NT2/D1 (cell line): ENCODE measurements around the gene RBL1.
"Not testable (repeated sequence)": the region's sequence is repeated elsewhere in the genome, so short reads cannot be mapped to it uniquely, and the experiment has no call there.

Experiments
- DNase-seq: peaks from one replicate; pipeline ENCODE4 v3.0.0-alpha.2; 2011; ENCODE audit warnings: low read depth, low spot score
- H3K27me3 ChIP-seq: 2 replicates; pipeline ENCODE4 v1.6.0; 2011; ENCODE audit warnings: mild to moderate bottlenecking; ENCODE audit not compliant: insufficient read length, insufficient read depth
- H3K36me3 ChIP-seq: 2 replicates; pipeline ENCODE4 v1.6.1; 2011; ENCODE audit warnings: mild to moderate bottlenecking, low read length, mixed read lengths; ENCODE audit not compliant: insufficient read depth, insufficient read length
- H3K4me1 ChIP-seq: 2 replicates; pipeline ENCODE4 v1.5.1; 2011; ENCODE audit not compliant: insufficient read depth, insufficient read length
- H3K4me3 ChIP-seq: 2 replicates; pipeline ENCODE4 v1.5.1; 2011; ENCODE audit warnings: low read depth; ENCODE audit not compliant: insufficient read length
- H3K9ac ChIP-seq: 2 replicates; pipeline ENCODE4 v1.6.0; 2011; ENCODE audit warnings: low read depth; ENCODE audit not compliant: insufficient read length
- H3K9me3 ChIP-seq: 2 replicates; pipeline ENCODE4 v1.5.1; 2011; ENCODE audit warnings: mild to moderate bottlenecking, low read length; ENCODE audit not compliant: insufficient read depth
- SUZ12 ChIP-seq: IDR thresholded peaks from 2 replicates; pipeline ENCODE4 v1.6.1; 2011; ENCODE audit not compliant: insufficient read length, insufficient read depth; ENCODE audit errors: extremely low read depth
- YY1 ChIP-seq: IDR thresholded peaks from 2 replicates; pipeline ENCODE4 v1.6.1; 2011; ENCODE audit not compliant: insufficient read length, insufficient read depth
- ZNF274 ChIP-seq: IDR thresholded peaks from 2 replicates; pipeline ENCODE4 v1.6.1; 2011; ENCODE audit warnings: mild to moderate bottlenecking, low read depth, low read length

RBL1 gene

GRCh38 chr20:37042986-37043972 is 52.5 kb downstream of the RBL1 start:
- H3K4me1 ChIP-seq, result no peaks in the 10 kb centered on the region
- H3K9me3 ChIP-seq, result no peaks in the 10 kb centered on the region
- H3K9ac ChIP-seq, result no peak overlapping the region
- DNase-seq, result no peak
- no peaks in the 10 kb centered on the region for H3K27me3 ChIP-seq
- TF ChIP-seq SUZ12 (no peak), ZNF274 (no peak), YY1 (no peak)
- H3K36me3 ChIP-seq, result peaks cover 68% of the 10 kb centered on the region
- H3K4me3 ChIP-seq, result no peak overlapping the region

DNA sequence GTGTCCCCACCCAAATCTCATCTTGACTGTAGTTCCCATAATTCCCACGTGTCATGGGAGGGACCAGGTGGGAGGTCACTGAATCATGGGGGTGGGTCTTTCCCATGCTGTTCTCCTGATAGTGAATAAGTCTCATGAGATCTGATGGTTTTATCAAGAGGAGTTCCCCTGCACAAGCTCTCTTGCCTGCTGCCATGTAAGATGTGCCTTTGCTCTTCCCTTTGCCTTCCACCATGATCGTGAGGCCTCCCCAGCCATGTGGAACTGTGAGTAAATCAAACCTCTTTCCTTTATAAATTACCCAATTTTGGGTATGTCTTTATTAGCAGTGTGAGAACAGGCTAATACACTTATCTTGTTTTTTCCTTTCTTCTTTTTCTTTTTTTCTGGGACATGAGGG is 56.4 kb downstream of the RBL1 start:
- not testable (repeated sequence) for H3K4me1 ChIP-seq, H3K9ac ChIP-seq, H3K27me3 ChIP-seq, DNase-seq, H3K4me3 ChIP-seq, H3K9me3 ChIP-seq
- peaks cover 63% of the 10 kb centered on the region for H3K36me3 ChIP-seq

GRCh38 chr20:37032077-37032476 is 63.7 kb downstream of the RBL1 start:
- Histone ChIP-seq H3K4me3 (no peak overlapping the region), H3K36me3 (peaks cover 43% of the 10 kb centered on the region), H3K9ac (no peak overlapping the region), H3K4me1 (no peaks in the 10 kb centered on the region), H3K27me3 (no peaks in the 10 kb centered on the region), H3K9me3 (no peaks in the 10 kb centered on the region)
- no peak for DNase-seq
- TF ChIP-seq ZNF274 (no peak), SUZ12 (no peak)

DNA sequence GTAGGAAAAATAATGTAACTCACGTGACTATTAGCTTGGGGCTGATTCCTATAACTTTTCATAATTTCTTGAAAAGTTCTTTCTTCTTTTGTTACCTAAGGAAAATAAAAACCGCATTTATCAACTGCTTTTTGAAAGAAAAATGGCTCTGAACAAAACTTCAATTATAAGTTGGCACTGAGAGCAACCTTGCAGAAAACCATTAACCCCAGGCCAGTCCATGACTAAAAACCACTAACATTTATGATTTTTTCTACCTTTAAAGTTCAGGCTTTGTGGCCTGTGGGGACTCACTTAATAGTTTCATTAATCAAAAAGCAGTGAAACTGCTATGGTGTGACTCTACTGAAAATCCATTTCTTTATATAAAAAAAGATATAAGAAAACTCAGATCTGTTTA is 75.2 kb downstream of the RBL1 start:
- TF ChIP-seq SUZ12, result no peak
- no peak for TF ChIP-seq YY1
- no peak for TF ChIP-seq ZNF274
- DNase-seq, result no peak
- Histone ChIP-seq H3K9ac (no peak overlapping the region), H3K27me3 (no peaks in the 10 kb centered on the region), H3K4me3 (no peak overlapping the region), H3K4me1 (no peaks in the 10 kb centered on the region), H3K36me3 (peaks cover 44% of the 10 kb centered on the region), H3K9me3 (no peaks in the 10 kb centered on the region)

- not testable (repeated sequence) for H3K27me3 ChIP-seq, DNase-seq, H3K9ac ChIP-seq, H3K4me3 ChIP-seq, H3K4me1 ChIP-seq
- H3K9me3 ChIP-seq, result peaks cover 22% of the 10 kb centered on the region; the same call in 1 of the 2 replicates
- peaks cover 36% of the 10 kb centered on the region for H3K36me3 ChIP-seq
Observed at GRCh38 chr20:37012631-37013030, 83.2 kb downstream of the RBL1 start.

DNA sequence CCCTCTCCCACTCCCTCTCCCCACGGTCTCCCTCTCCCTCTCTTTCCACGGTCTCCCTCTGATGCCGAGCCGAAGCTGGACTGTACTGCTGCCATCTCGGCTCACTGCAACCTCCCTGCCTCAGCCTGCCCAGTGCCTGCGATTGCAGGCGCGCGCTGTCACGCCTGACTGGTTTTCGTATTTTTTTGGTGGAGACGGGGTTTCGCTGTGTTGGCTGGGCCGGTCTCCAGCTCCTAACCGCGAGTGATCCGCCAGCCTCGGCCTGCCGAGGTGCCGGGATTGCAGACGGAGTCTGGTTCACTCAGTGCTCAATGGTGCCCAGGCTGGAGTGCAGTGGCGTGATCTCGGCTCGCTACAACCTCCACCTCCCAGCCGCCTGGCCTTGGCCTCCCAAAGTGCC is 83.9 kb downstream of the RBL1 start:
- DNase-seq, H3K4me3 ChIP-seq, H3K9ac ChIP-seq, H3K4me1 ChIP-seq, H3K27me3 ChIP-seq: not testable (repeated sequence)
- Histone ChIP-seq H3K36me3 (peaks cover 33% of the 10 kb centered on the region), H3K9me3 (peaks cover 22% of the 10 kb centered on the region; the same call in 1 of the 2 replicates)

GRCh38 chr20:37011147-37011546 is 84.7 kb downstream of the RBL1 start:
- Histone ChIP-seq H3K9ac (no peak overlapping the region), H3K4me1 (no peaks in the 10 kb centered on the region), H3K9me3 (peaks cover 22% of the 10 kb centered on the region; the same call in 1 of the 2 replicates), H3K36me3 (peaks cover 31% of the 10 kb centered on the region), H3K4me3 (no peak overlapping the region), H3K27me3 (no peaks in the 10 kb centered on the region)
- no peak for DNase-seq
- no peak for TF ChIP-seq YY1
- no peak for TF ChIP-seq ZNF274
- TF ChIP-seq SUZ12, result no peak
